Measurements from ENCODE around the gene ZNF136.

The ZNF136 gene

GRCh38 chr19:12237143-12237839 is 74.4 kb downstream of the ZNF136 start:
- no peak overlapping the region for H3K4me3 Mint-ChIP-seq
- H3K4me1 Mint-ChIP-seq = no peaks in the 10 kb centered on the region
- no peak overlapping the region for H3K27ac Mint-ChIP-seq
- DNase-seq = no peak
- peaks cover 83% of the 10 kb centered on the region for H3K9me3 Mint-ChIP-seq
- peaks cover 4% of the 10 kb centered on the region for H3K27me3 Mint-ChIP-seq (ENCODE audit: low read depth, poor library complexity)
- TF ChIP-seq, protein P1, sequence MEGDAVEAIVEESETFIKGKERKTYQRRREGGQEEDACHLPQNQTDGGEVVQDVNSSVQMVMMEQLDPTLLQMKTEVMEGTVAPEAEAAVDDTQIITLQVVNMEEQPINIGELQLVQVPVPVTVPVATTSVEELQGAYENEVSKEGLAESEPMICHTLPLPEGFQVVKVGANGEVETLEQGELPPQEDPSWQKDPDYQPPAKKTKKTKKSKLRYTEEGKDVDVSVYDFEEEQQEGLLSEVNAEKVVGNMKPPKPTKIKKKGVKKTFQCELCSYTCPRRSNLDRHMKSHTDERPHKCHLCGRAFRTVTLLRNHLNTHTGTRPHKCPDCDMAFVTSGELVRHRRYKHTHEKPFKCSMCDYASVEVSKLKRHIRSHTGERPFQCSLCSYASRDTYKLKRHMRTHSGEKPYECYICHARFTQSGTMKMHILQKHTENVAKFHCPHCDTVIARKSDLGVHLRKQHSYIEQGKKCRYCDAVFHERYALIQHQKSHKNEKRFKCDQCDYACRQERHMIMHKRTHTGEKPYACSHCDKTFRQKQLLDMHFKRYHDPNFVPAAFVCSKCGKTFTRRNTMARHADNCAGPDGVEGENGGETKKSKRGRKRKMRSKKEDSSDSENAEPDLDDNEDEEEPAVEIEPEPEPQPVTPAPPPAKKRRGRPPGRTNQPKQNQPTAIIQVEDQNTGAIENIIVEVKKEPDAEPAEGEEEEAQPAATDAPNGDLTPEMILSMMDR (IDR thresholded peaks at IDR 0.05) = no peak
- peaks cover 75% of the 10 kb centered on the region for H3K36me3 Mint-ChIP-seq (ENCODE audit: low read depth)
